HG02571 (cell line): ENCODE measurements around the gene LIM2.

Experiments used
- ATAC-seq: cut with Tn5 transposase; IDR thresholded peaks from one replicate; pipeline ENCODE4 v1.9.1; 2021; ENCODE audit warnings: mild to moderate bottlenecking, moderate library complexity; ENCODE audit not compliant: unreplicated experiment

Gene LIM2

DNA sequence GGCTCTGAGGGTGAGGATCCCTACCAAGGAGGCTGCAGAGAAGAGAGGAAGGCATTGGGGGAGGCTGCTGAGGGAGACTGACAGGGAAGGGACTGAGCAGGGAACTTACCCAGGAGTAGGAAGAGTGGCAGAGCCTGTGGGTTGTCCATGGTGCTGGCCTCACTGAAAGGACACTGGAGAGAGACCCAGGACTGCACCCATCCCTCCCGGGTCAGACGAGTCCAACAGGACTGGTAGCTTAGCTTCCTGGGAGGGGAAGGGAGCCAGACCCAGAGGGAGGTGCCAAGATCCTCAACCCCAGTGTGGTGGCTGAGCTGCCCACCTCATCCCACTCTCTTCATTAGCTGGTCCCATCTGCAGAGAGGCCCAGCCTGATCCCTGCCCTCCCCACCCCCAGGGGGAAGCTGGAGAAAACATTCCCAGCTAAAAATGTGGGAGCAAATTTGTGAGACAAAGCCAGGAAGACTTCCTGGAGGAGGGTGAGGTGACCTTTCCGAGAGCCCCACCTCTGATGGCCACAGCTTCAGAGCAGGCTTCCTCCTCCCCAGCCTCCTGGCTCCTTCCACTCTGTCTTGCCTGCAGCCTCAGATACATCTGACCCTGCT, 45.7 kb downstream of the LIM2 start, which contains the start of gene VSIG10L:
TSS of gene VSIG10L (minus strand) at position 164 of the 605 bp plus-strand sequence. CDS start at position 149, 15 bp downstream.
- ATAC-seq: no peak

- ATAC-seq: no peak
Measured at GRCh38 chr19:51341066-51341465, 46.7 kb downstream of the LIM2 start.

GRCh38 chr19:51339687-51340656, 47.8 kb downstream of the LIM2 start:
- peak; percentile 43 for ATAC-seq

GRCh38 chr19:51339313-51339686, 48.5 kb downstream of the LIM2 start:
- ATAC-seq: no peak

DNA sequence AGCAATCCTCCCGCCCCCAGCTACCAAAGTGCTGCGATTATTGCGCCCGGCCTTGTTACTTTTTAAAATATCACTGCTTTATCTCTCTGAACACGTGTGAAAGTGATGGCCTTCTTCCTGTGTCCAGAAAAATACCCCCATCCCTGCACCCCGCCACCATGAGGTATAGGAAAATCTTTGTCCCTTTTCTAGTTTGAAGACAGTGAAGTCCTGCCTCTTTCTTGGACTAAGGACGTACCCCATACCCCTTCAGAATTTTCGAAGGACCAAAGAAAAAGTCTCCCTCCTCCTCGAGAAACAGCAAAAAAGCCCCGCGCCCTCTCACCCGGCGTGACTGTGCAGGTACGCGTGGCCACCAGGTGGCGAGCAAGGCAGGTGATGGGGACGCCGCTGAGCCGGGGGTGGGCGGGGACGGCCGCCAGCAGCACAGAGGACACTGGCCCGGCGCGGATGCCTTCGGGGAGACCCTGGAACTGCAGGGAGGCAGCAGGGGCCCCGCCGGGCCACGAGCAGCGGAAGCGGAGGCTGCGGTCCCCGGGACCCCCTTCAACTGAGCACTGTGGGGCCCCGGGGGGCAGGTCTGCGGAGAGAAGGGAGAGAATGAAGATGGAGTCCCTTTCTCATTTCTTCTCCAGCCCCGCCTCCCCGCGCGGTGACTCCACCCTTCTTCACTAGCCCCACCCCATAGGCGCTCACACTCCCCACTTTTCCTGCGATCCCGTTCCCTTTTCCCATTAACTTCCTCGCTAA, 49.0 kb downstream of the LIM2 start:
- ATAC-seq: peak; percentile 50

- no peak for ATAC-seq
Measured at GRCh38 chr19:51337861-51338562, 49.8 kb downstream of the LIM2 start.

DNA sequence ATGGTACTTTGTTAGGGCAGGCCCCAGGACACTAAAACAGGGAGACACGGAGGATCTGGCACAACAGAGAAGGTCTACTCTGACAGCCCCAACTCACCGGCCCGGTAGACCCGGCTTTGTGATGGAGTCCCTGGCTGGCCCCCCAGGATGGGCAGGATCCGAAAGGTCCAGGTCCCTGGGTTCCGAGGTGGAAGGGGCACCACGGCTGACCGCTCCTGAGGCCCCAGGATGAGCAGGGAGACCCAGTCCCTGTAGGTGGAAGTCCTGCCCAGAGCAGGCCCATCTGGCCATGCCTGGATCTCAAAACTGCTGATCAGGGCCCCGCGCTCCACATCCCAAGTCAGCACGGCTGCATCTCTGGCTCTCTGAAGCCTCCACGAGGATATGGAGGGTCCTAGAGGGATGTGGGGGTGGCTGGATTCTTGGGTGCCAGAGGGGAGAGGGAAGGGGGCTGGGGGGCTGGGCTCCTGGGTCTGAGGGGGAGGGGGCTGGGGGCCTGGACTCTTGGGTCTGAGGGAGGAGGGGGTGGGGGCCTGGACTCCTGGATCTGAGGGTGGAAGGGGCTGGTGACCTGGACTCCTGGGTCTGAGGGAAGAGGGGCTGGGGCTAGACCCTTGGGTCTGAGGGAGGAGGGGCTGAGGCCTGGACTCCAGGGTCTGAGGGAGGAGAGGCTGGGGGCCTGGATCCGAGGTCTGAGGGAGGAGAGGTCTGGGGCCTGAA, 50.5 kb downstream of the LIM2 start:
- ATAC-seq: no peak

- no peak for ATAC-seq
Measured at GRCh38 chr19:51333836-51334460, 53.8 kb downstream of the LIM2 start.

DNA sequence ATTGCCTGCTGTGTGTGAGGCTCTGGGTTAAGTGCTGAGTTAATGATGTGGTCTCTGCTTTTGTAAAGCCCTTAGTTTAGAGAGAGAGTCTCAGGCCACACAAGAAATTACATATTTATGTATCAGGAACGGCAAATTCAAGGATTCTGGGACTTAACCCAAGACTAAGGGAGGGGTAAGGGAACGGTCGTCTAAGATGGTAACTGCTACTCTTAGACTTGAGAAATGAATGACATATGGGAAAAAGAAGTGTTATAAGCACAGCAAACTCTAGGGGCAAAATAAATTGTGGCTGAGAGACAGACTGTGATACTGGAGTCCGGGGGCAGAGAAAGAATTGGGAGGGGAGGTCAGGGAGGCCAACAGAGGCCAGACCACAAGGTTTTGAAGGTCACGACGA, 56.1 kb downstream of the LIM2 start:
- no peak for ATAC-seq

DNA sequence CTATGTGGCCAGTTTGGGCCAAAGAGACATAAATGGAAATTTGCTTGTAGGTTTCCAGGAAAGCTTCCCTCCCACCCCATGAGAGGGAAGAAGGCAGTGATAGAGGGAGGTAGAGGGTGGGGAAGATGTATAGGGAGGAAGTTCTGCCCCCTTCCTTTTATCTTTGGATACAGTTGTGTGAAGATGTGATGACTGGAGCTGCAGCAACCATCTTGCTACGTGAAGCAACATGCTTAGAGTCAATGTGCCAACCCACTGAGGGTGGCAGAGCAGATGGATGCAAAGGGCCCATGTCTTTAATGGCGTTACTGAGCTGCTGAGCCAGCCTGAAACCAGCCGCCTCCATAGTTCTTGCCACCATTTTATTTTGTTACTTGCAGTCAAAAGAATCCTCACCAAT, 56.6 kb downstream of the LIM2 start:
- no peak for ATAC-seq

DNA sequence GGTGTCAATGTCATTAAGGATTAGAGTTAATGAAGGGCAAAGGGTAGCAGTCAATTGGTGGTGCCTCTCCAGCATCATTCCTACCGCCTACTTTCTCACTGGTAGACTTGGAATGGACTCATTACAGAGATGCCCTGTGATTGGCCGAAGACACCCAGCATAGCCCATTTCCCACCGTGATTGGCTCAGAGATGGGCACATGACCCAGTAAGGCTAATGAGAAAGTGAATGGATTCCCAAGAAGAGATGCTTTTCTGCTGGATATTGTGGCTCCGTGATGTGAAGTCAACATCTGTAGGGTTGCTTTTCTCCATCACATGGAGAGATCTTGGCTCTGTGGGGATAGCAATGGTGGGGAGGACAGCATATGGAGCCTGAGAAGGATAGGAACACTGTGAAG, 57.4 kb downstream of the LIM2 start:
- ATAC-seq: no peak
